Tibial nerve (tissue), 4 donors: Measurements from ENCODE around the gene ZNF132. TPM values are rescaled to one million over a fixed set of nuclear protein-coding genes. Genes with fewer than 3 reads are reported as not detected.
"Not testable (repeated sequence)": the region's sequence is repeated elsewhere in the genome, so short reads cannot be mapped to it uniquely, and the experiment has no call there.

ENCODE experiments used
- DNase-seq, 2 donors: peaks; one replicate each; pipeline ENCODE4 v3.0.0-alpha.2; 2019; ENCODE audit warnings: low spot score in 2 of 2
- H3K27ac ChIP-seq, 4 donors: fragments of 200-600 bp; sonication (generic) in 3 of 4; one replicate each; pipeline ENCODE4 v1.5.1; 2017 to 2019; ENCODE audit warnings: mild to moderate bottlenecking in 1 of 4
- H3K27me3 ChIP-seq, 2 donors: fragments of 200-600 bp; sonication (generic) in 1 of 2; one replicate each; pipeline versions ENCODE4 v1.5.1 to v1.6.0; 2017 to 2019
- H3K36me3 ChIP-seq, 3 donors: fragments of 200-600 bp; sonication (generic); one replicate each; pipeline ENCODE4 v1.5.1; 2018 to 2019
- H3K4me1 ChIP-seq, 4 donors: fragments of 200-600 bp; sonication (generic) in 3 of 4; one replicate each; pipeline ENCODE4 v1.5.1; 2017 to 2019
- H3K4me3 ChIP-seq, 4 donors: fragments of 200-600 bp; sonication (generic) in 3 of 4; one replicate each; pipeline ENCODE4 v1.5.1; 2017 to 2019; ENCODE audit warnings: mild to moderate bottlenecking in 1 of 4, moderate library complexity in 1 of 4
- H3K9me3 ChIP-seq, 4 donors: fragments of 200-600 bp; sonication (generic) in 3 of 4; one replicate each; pipeline ENCODE4 v1.5.1; 2017 to 2019
- CTCF ChIP-seq, 5 experiments: fragments of 200-600 bp in 3 of 5; fragments of 450-650 bp in 2 of 5; sonication (generic) in 3 of 5; IDR thresholded peaks; one replicate each; pipeline ENCODE4 v1.5.1; 2016 to 2019; ENCODE audit warnings: antibody characterized with exemption in 5 of 5, mild to moderate bottlenecking in 3 of 5, moderate library complexity in 2 of 5
- EP300 ChIP-seq, 2 donors: sonication (generic); formaldehyde crosslinking; IDR thresholded peaks; one replicate each; pipeline ENCODE4 v1.6.1; 2017; ENCODE audit warnings: antibody characterized with exemption in 2 of 2, mild to moderate bottlenecking in 1 of 2
- POLR2A ChIP-seq, 2 donors: fragments of 450-650 bp; IDR thresholded peaks; one replicate each; pipeline ENCODE4 v1.6.1; 2017; ENCODE audit warnings: antibody characterized with exemption in 2 of 2, mild to moderate bottlenecking in 2 of 2, moderate library complexity in 2 of 2
- WGBS, 2 donors: methylation state at CpG; one replicate each; pipeline ENCODE4 v1.1.5; 2018; 5-methylcytosine and 5-hydroxymethylcytosine counted together
- total RNA-seq, 4 donors: library from RNA; depleted of rRNA; stranded (reverse); fragments of >200 nt; gene quantifications; one replicate each; pipeline ENCODE4 v1.1.0, GENCODE V29; 2016

ZNF132 gene
- total RNA-seq, 4 donors from 2014 or later: 5.0 to 12.6 (median 8.2) TPM

- Histone ChIP-seq H3K4me1 (peaks cover 0 to 25% (median 11%) of the 10 kb centered on the region in 4 donors), H3K36me3 (peaks cover 0 to 30% (median 0%) of the 10 kb centered on the region in 3 donors), H3K4me3 (peak overlapping the region; percentile 69 to 89 (median 78)), H3K9me3 (no peaks in the 10 kb centered on the region), H3K27ac (peak overlapping the region; percentile 76 to 97 (median 91)), H3K27me3 (no peaks in the 10 kb centered on the region)
- no peak for TF ChIP-seq EP300 (IDR thresholded peaks at IDR 0.05)
- no peak for TF ChIP-seq POLR2A (IDR thresholded peaks at IDR 0.05)
- no peak for TF ChIP-seq CTCF (IDR thresholded peaks at IDR 0.05)
- WGBS, 2 donors: 4% methylated on average over 34 of the region's 34 CpGs
- no peak for DNase-seq
Observed at GRCh38 chr19:58409010-58409790, 30.8 kb downstream of the ZNF132 start.

GRCh38 chr19:58408152-58409009 is 31.6 kb downstream of the ZNF132 start, which contains the start of gene ZNF584:
Gene ZNF584, plus strand, starts transcription at chr19:58408649. Its CDS starts 499 bp downstream, at chr19:58409148.
- DNase-seq: peak; percentile 88 to 91
- Histone ChIP-seq H3K4me3 (peak within 1 kb of the TSS; percentile 69 to 89 (median 78)), H3K27me3 (no peaks in the 10 kb centered on the region), H3K4me1 (peaks cover 0 to 25% (median 11%) of the 10 kb centered on the region in 4 donors), H3K27ac (peak within 1 kb of the TSS; percentile 76 to 97 (median 91)), H3K9me3 (no peaks in the 10 kb centered on the region), H3K36me3 (peaks cover 0 to 22% (median 0%) of the 10 kb centered on the region in 3 donors)
- WGBS, 2 donors: 0 to 1% methylated on average over 52 to 60 of the region's 100 CpGs
- TF ChIP-seq EP300 (IDR thresholded peaks at IDR 0.05) (peak; percentile 60 to 89), POLR2A (IDR thresholded peaks at IDR 0.05) (peak; percentile 89 to 92), CTCF (IDR thresholded peaks at IDR 0.05) (no peak)

- 12 to 20% methylated on average over 14 to 22 of the region's 22 CpGs for WGBS, 2 donors
- no peak for TF ChIP-seq POLR2A (IDR thresholded peaks at IDR 0.05)
- TF ChIP-seq CTCF (IDR thresholded peaks at IDR 0.05): no peak
- TF ChIP-seq EP300 (IDR thresholded peaks at IDR 0.05): no peak
- no peak for DNase-seq
Observed at GRCh38 chr19:58407658-58408151, 32.2 kb downstream of the ZNF132 start.

GRCh38 chr19:58406818-58407657 is 32.9 kb downstream of the ZNF132 start:
- no peaks in the 10 kb centered on the region for H3K27me3 ChIP-seq
- peaks cover 0 to 27% (median 12%) of the 10 kb centered on the region in 4 donors for H3K4me1 ChIP-seq
- H3K4me3 ChIP-seq: peak overlapping the region in 3 of 4 donors; percentile 69 to 89 (median 77)
- peak overlapping the region in 2 of 4 donors; percentile 96 to 97 for H3K27ac ChIP-seq
- H3K9me3 ChIP-seq: no peaks in the 10 kb centered on the region
- WGBS, 2 donors: 59 to 68% methylated on average over 10 of the region's 10 CpGs
- no peak for DNase-seq
- peaks cover 0 to 10% (median 0%) of the 10 kb centered on the region in 3 donors for H3K36me3 ChIP-seq
- TF ChIP-seq CTCF (IDR thresholded peaks at IDR 0.05) (peak in 1 of 5 experiments; percentile 33), POLR2A (IDR thresholded peaks at IDR 0.05) (no peak), EP300 (IDR thresholded peaks at IDR 0.05) (no peak)

More at GRCh38 chr19:58407658-58408151, 32.2 kb downstream of the ZNF132 start:
- H3K36me3 ChIP-seq: peaks cover 0 to 16% (median 0%) of the 10 kb centered on the region in 3 donors
- peak overlapping the region; percentile 69 to 89 (median 78) for H3K4me3 ChIP-seq
- H3K27ac ChIP-seq: peak overlapping the region; percentile 76 to 97 (median 91)
- H3K4me1 ChIP-seq: peaks cover 0 to 25% (median 11%) of the 10 kb centered on the region in 4 donors
- H3K27me3 ChIP-seq: no peaks in the 10 kb centered on the region
- H3K9me3 ChIP-seq: no peaks in the 10 kb centered on the region

GRCh38 chr19:58403920-58404478 is 36.0 kb downstream of the ZNF132 start:
- not testable (repeated sequence) for H3K4me3 ChIP-seq, H3K9me3 ChIP-seq, H3K27me3 ChIP-seq, H3K36me3 ChIP-seq, H3K27ac ChIP-seq, DNase-seq
- WGBS, 2 donors: 61 to 68% methylated on average over 4 to 5 of the region's 5 CpGs
- peaks cover 0 to 36% (median 18%) of the 10 kb centered on the region in 4 donors for H3K4me1 ChIP-seq
